Hematopoietic multipotent progenitor cell (in vitro differentiated cells): ENCODE results near the gene STIM1. TPM values are rescaled to one million over a fixed set of nuclear protein-coding genes. Genes with fewer than 3 reads are reported as not detected.
A peak's percentile ranks its signal among the peaks of the same experiment; 100 is the strongest.

Experiments
- DNase-seq, 3 donors: peaks; one replicate each; pipeline ENCODE4 v3.0.0-alpha.2; 2011 to 2015; ENCODE audit warnings: low read depth in 2 of 3, low spot score in 2 of 3
- total RNA-seq: library from RNA; depleted of rRNA; stranded (reverse); fragments of >200 nt; gene quantifications from one replicate; pipeline ENCODE4 v1.2.3, GENCODE V29; 2012

Gene STIM1
- total RNA-seq, 1 donor, result 80.2 TPM

- DNase-seq, result no peak
Measured at GRCh38 chr11:3944198-3944597, 88.7 kb downstream of the STIM1 start.

GRCh38 chr11:3946455-3947017, 91.1 kb downstream of the STIM1 start:
- DNase-seq, result no peak

GRCh38 chr11:3947061-3947460, 91.6 kb downstream of the STIM1 start:
- DNase-seq, result peak in 1 of 3 donors; percentile 73

- peak in 1 of 3 donors; percentile 70 for DNase-seq
Measured at GRCh38 chr11:3949125-3949524, 93.7 kb downstream of the STIM1 start.

GRCh38 chr11:3950996-3951660, 95.7 kb downstream of the STIM1 start:
- DNase-seq, result peak in 1 of 3 donors; percentile 45

- DNase-seq, result no peak
Measured at GRCh38 chr11:3952715-3953114, 97.3 kb downstream of the STIM1 start.

GRCh38 chr11:3953327-3953726, 97.9 kb downstream of the STIM1 start:
- no peak for DNase-seq

- DNase-seq, result no peak
Measured at GRCh38 chr11:3954448-3955298, 99.2 kb downstream of the STIM1 start.

- DNase-seq, result no peak
Measured at GRCh38 chr11:3955299-3955665, 99.8 kb downstream of the STIM1 start.

- no peak for DNase-seq
Measured at GRCh38 chr11:3956038-3956437, 100.6 kb downstream of the STIM1 start.

GRCh38 chr11:3956748-3957147, 101.3 kb downstream of the STIM1 start:
- DNase-seq, result no peak

GRCh38 chr11:3957437-3957836, 102.0 kb downstream of the STIM1 start:
- no peak for DNase-seq

- no peak for DNase-seq
Measured at GRCh38 chr11:3958281-3958680, 102.8 kb downstream of the STIM1 start.

GRCh38 chr11:3959015-3959902, 103.8 kb downstream of the STIM1 start:
- no peak for DNase-seq

- DNase-seq, result no peak
Measured at GRCh38 chr11:3959903-3960265, 104.4 kb downstream of the STIM1 start.

GRCh38 chr11:3962406-3962840, 107.0 kb downstream of the STIM1 start:
- DNase-seq, result no peak

GRCh38 chr11:3964056-3964455, 108.6 kb downstream of the STIM1 start:
- DNase-seq, result no peak

GRCh38 chr11:3964935-3965604, 109.6 kb downstream of the STIM1 start:
- no peak for DNase-seq

- DNase-seq, result no peak
Measured at GRCh38 chr11:3967695-3968094, 112.2 kb downstream of the STIM1 start.

- DNase-seq, result no peak
Measured at GRCh38 chr11:3969200-3969599, 113.7 kb downstream of the STIM1 start.
